ENCODE results near the gene ZNF525.

- TF ChIP-seq POLR2AphosphoS5 (IDR thresholded peaks at IDR 0.05) (no peak), CTCF (IDR thresholded peaks at IDR 0.05; ENCODE audit: poor library complexity, severe bottlenecking) (no peak), RAD21 (conservative IDR thresholded peaks at IDR 0.05) (no peak), EZH2 (IDR thresholded peaks at IDR 0.05; ENCODE audit: borderline replicate concordance, insufficient read depth, low read length, poor library complexity, severe bottlenecking) (no peak), EP300 (conservative IDR thresholded peaks at IDR 0.05; ENCODE audit: poor library complexity, severe bottlenecking) (no peak), TAF1 (IDR thresholded peaks at IDR 0.05; ENCODE audit: low read depth) (no peak)
- TF ChIP-seq, protein P1, sequence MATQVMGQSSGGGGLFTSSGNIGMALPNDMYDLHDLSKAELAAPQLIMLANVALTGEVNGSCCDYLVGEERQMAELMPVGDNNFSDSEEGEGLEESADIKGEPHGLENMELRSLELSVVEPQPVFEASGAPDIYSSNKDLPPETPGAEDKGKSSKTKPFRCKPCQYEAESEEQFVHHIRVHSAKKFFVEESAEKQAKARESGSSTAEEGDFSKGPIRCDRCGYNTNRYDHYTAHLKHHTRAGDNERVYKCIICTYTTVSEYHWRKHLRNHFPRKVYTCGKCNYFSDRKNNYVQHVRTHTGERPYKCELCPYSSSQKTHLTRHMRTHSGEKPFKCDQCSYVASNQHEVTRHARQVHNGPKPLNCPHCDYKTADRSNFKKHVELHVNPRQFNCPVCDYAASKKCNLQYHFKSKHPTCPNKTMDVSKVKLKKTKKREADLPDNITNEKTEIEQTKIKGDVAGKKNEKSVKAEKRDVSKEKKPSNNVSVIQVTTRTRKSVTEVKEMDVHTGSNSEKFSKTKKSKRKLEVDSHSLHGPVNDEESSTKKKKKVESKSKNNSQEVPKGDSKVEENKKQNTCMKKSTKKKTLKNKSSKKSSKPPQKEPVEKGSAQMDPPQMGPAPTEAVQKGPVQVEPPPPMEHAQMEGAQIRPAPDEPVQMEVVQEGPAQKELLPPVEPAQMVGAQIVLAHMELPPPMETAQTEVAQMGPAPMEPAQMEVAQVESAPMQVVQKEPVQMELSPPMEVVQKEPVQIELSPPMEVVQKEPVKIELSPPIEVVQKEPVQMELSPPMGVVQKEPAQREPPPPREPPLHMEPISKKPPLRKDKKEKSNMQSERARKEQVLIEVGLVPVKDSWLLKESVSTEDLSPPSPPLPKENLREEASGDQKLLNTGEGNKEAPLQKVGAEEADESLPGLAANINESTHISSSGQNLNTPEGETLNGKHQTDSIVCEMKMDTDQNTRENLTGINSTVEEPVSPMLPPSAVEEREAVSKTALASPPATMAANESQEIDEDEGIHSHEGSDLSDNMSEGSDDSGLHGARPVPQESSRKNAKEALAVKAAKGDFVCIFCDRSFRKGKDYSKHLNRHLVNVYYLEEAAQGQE (IDR thresholded peaks at IDR 0.05; ENCODE audit: borderline replicate concordance), result no peak
Measured at GRCh38 chr19:53409505-53410204, 44.1 kb downstream of the ZNF525 start.

Data from neural cell (in vitro differentiated cells).